Suppressor macrophage treated with lipopolysaccharide for 4 hours (primary cell): Measurements from ENCODE around the gene SND1.

Experiments
- DNase-seq: peaks from one replicate; pipeline ENCODE4 v3.0.0-alpha.2; 2020

SND1 gene

GRCh38 chr7:127840226-127840951, 188.4 kb downstream of the SND1 start:
- DNase-seq = no peak

DNA sequence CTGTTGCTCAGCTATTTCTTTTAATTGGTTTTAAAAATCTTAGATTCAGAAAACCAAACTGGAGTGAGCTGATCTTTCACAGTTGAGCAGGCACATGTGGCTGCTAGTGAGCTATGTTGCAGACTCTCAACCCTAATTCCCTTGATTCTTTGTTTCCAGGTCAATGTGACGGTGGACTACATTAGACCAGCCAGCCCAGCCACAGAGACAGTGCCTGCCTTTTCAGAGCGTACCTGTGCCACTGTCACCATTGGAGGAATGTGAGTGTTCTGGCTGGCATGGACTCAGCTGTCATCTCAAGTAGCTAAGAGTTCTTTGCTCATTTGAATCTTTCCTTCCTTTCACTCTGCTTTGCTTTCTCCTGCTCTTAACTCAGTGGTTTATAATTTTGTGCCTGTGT, 192.2 kb downstream of the SND1 start:
- DNase-seq = no peak

DNA sequence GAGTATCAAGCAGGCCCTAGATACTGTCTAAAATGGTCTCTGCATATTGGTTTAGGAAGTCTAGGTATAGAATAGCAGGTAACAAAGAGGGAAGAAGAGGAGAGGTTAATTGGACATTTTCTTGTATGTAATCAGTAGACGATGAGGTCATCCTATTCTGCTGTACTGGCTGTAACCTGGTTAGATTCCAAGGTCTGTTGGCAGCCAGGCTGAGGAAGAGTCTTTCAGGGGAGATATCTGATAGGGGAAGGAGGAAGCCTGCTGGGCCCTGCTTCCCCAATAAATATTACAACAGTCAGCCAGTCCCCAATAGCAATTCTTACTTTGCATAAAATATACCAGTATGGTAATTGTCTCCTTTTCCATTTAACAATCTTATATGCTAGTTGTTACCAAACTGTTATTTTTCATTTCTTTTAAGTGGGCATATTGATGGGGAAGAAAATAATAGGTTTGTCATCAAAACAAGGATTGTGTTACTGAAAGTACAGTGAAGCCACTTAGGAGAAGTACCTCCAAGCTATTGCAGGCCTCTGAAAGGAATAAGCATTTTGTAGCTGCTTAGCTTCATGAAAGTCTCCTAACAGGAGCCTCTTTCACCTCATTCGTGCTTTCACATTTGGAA, 192.8 kb downstream of the SND1 start:
- no peak for DNase-seq

GRCh38 chr7:127845522-127846214, 193.7 kb downstream of the SND1 start:
- DNase-seq = no peak

- no peak for DNase-seq
These were observed 195.6 kb downstream of the SND1 start for GRCh38 chr7:127847641-127848040.

DNA sequence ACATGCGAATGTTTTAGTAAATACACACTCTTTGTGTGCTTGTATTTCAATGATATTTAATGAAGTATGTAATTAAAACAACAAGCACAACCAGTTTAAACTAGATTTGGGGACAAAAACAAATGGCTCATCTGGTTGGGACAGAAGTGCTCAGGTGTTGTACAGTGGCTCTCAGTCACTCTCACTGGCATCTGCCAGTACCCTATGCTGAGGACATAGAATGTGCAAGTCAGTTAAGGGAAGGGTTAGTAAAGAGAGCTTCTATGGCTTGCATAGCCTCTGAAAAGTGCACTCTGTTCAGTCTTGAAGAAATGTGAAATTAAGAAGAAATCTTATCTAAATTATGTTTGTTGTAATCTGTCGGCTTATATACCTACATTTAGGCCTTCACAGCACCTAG, 196.2 kb downstream of the SND1 start:
- no peak for DNase-seq

GRCh38 chr7:127850195-127850594, 198.2 kb downstream of the SND1 start:
- DNase-seq = no peak

- no peak for DNase-seq
These were observed 202.4 kb downstream of the SND1 start for GRCh38 chr7:127854383-127854782.

DNA sequence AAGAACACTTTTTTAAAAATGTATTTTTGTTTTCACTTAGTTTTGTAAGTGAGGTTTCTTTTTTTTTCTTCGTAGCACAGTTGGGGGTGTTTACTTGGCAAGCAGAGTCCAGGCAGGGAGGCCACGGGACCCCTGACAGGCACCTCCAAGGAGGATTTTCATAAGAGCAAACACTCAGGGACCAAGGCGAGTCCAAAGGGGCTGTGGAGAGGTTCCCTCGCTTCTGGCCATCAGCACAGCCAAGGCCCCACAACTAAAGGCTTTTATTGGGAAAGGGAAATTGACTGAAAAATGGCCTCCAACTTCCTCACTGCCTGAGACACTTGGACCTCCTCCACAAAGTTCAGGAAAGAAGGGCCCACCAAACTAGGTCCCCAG, 205.5 kb downstream of the SND1 start:
- no peak for DNase-seq

DNA sequence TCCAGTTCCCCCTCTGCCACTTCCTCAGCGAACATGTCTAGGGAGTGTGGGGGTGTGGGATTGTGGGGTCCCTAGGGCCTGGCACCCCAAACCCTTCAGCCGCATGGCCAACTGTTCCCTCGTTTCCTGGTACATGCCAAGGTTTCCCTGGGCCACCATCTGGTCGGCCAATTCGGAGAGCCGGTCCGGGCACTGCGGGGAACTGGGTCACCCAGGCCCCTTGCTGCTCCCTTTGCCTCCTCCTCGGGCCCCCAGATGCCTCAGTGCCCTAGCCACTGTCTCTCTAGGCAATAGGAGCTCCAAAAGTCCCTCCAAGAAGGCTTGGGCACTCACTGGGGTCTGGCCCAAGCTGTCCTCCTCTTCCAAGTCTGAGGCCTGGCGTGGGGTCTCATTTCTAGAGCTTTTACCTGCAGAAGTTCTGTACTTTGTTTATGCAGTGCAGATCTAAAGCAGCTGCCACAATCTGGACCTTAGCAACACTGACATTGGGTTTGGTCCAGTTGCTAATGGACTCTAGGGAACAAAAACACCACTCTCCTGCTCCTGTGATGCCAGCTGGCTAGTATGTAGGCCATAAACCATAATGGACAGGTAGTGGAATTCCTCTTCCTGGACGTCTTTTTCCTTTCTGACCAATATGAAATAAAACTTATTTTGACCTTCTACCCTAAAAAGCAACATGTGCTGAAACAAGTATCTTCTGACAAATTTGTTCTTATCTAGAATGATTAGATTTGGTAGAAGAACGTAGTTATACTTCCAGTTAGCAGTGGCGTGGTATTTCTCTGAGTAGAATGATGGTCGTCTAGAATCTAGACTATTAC, 206.3 kb downstream of the SND1 start:
- DNase-seq = no peak

- no peak for DNase-seq
These were observed 206.9 kb downstream of the SND1 start for GRCh38 chr7:127858915-127859189.

GRCh38 chr7:127859330-127859729, 207.3 kb downstream of the SND1 start:
- no peak for DNase-seq

GRCh38 chr7:127862525-127862924, 210.5 kb downstream of the SND1 start:
- DNase-seq = no peak

GRCh38 chr7:127863082-127863481, 211.1 kb downstream of the SND1 start:
- no peak for DNase-seq

GRCh38 chr7:127865466-127865865, 213.5 kb downstream of the SND1 start:
- DNase-seq = peak; percentile 44

DNA sequence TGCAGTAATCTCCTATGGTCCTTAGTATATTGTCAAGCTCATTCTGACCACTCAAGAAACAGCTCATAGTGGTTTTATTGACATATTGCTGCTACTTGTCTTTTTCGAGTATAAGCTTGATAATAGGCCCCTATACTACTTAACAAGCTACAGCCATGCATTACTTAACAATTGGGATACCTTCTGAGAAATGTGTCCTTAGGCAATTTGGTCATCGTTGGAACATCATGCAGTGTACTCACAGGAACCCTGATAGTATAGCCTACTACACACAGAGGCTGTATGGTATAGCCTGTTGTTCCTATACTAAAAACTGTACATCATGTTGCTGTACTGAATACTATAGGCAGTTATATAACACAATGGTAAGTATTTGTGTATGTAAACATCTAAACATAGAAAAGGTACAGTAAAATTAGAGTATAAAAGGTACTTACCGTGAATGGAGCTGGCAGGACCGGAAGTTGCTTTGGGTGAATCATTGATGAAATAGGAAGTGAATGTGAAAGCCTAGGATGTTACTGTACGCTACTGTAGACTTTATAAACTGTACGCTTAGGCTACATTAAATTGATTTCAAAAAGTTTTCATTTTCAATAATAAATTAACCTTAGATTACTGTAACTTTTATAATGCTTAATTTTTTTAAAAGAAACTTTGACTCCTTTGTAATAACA, 218.4 kb downstream of the SND1 start:
- DNase-seq = peak; percentile 67

DNA sequence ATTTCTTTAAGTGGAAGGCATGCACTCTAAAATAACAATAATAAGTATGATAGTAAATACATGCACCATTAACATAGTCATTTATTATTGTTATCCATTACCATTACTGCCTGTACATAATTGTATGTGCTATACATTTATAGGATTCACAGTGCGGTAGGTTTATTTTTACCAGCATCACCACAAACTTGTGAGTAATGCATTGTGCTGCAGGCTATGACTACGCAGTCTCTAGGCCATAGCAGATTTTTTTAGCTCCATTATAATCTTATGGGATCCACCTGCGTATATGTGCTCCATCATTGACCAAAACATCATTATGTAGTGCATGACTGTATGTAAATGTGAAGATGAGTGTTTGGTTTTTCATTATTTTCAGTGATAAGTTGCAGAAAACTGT, 219.2 kb downstream of the SND1 start:
- DNase-seq = no peak

GRCh38 chr7:127872122-127872521, 220.1 kb downstream of the SND1 start:
- no peak for DNase-seq

DNA sequence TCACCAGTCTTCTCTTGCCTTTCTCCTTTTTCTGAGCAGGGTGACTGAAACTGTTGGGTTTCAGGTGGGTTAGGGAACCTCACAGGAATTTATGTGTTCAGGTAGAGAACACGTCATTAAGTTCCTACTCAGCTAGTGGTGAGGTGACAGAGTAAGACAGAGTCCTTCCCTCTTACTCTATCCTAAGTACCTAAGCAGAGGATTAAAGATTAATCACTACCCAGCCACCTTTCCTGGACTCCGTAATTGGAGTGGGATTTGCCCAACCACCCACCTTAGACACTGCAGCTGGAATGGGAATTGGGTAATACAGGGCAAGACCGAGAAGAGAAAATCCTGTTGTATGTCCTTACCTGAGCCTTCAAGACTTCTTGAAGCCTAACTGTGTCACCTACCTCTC, 221.2 kb downstream of the SND1 start:
- no peak for DNase-seq

DNA sequence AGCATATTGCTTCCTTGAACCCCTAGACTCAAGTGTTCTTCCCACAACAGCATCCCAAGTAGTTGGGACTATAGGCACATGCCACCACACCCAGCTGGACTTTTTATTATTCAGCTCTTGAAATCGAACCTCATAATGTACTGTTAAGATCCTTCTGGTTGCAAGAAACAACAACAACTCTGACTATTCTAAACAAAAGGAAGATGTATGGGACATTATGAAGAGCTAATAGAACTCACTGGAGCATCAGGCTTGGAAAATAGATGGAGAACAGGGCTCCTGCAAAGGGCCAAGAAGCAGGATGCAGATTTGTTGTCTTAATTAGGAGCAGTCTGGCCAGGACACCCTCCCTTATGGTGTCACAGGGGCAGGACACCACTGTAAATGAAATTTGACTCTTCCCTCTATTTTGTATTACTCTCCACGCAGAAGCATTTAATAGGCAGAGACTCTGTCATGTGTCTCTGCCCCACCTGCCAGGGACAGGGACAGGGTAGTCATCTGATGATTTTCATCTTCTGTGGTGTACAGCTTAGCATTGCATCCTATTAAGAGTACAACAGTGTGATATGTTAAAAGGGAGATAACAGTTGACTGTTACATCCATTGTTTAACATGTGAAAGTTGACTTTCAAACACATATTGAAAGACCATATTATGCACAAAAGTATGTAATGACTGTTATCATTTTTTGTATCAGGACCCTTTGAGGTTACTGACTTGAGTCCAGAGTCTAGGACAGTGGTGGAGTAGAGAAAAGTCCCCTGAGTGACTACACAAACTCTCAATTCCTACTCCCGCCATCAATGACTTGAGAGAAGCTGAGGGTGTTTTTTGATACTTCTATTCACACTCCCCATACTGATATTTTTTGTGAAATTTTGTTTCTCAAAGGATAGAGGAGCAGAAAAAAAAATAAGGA, 222.0 kb downstream of the SND1 start:
- no peak for DNase-seq

GRCh38 chr7:127874951-127875608, 223.1 kb downstream of the SND1 start:
- no peak for DNase-seq
